ENCODE data around the gene CLPX. TPM values are rescaled to one million over a fixed set of nuclear protein-coding genes. Genes with fewer than 3 reads are reported as not detected.

Gene CLPX
- total and polyA plus RNA-seq, 7 experiments from 2014 or later, result 33.4 to 56.3 (median 37.0) TPM

DNA sequence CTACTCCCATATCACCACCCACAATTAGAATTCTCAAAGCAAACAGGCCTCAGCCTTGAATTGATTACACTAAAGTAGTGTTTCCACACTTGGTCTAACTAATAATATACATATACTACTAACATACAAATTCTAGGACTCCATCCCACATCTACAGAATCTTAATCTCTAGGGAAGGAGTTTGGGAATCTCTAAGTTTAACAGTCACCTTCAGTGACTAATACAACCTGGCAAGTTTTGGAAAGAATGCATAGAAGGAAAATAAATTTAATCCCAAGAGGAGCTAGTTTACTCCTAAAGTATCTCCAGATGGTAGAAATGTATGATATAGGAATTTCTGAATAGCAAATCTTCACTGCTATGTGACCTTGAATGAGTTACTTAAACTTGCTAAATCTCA, 9.1 kb downstream of the CLPX start:
- H3K27me3 ChIP-seq (ENCODE audit: control insufficient read depth in 2 of 2, insufficient read depth in 2 of 2, low read length in 2 of 2), result no peaks in the 10 kb centered on the region
- H3K4me3 ChIP-seq (ENCODE audit: low read length), result no peak overlapping the region
- no peak overlapping the region for H3K27ac ChIP-seq (ENCODE audit: low read depth, low read length)
- Mint-ChIP-seq H3K4me3 (no peak overlapping the region), H3K4me1 (peaks cover 0 to 32% (median 27%) of the 10 kb centered on the region in 7 donors), H3K9me3 (no peaks in the 10 kb centered on the region), H3K27ac (peak overlapping the region in 3 of 9 donors; percentile 6 to 77 (median 22)), H3K36me3 (peaks cover 0 to 28% (median 14%) of the 10 kb centered on the region in 5 donors), H3K27me3 (no peaks in the 10 kb centered on the region)
- intact Hi-C loops (cut with micrococcal nuclease), result loop anchor here in 1 of 2 donors (2.0 kb wide), 1 partner anchor 13 kb away; no protein-coding TSS in a partner anchor
- peaks cover 7 to 61% (median 20%) of the 10 kb centered on the region in 3 experiments for H3K36me3 ChIP-seq (ENCODE audit: control insufficient read depth in 2 of 3, insufficient read depth in 3 of 3, low read length in 3 of 3)
- CTCF ChIA-PET, result no interaction called here
- ATAC-seq (no peak), DNase-seq (no peak)
- no peaks in the 10 kb centered on the region for H3K9me3 ChIP-seq (ENCODE audit: control insufficient read depth in 2 of 3, low read length in 3 of 3)
- POLR2A ChIA-PET, result no interaction called here
- no peaks in the 10 kb centered on the region for H3K4me1 ChIP-seq (ENCODE audit: control insufficient read depth in 2 of 2, insufficient read depth in 2 of 2, low read length in 2 of 2)

DNA sequence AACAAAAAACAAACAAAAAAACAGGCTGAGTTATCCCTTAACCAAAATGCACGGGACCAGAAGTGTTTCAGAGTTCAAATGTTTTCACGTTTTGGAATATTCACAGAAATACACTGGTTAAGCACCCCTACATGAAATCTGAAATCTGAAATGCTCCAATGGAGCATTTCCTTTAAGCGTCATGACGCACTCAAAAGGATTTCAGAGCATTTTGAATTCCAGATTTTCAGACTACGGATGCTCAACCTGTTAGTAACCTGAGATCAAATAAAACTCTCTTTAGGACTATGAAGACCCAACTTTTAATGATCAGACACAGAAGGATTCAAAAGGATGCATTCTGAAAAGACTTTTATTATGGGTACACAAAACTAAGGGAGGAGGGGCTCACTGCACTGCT, 9.6 kb downstream of the CLPX start:
- Histone ChIP-seq H3K9me3 (ENCODE audit: control insufficient read depth in 2 of 3, low read length in 3 of 3) (no peaks in the 10 kb centered on the region), H3K4me3 (ENCODE audit: low read length) (no peak overlapping the region), H3K27ac (ENCODE audit: low read depth, low read length) (no peak overlapping the region), H3K4me1 (ENCODE audit: control insufficient read depth in 2 of 2, insufficient read depth in 2 of 2, low read length in 2 of 2) (no peaks in the 10 kb centered on the region), H3K36me3 (ENCODE audit: control insufficient read depth in 2 of 3, insufficient read depth in 3 of 3, low read length in 3 of 3) (peaks cover 7 to 59% (median 20%) of the 10 kb centered on the region in 3 experiments), H3K27me3 (ENCODE audit: control insufficient read depth in 2 of 2, insufficient read depth in 2 of 2, low read length in 2 of 2) (no peaks in the 10 kb centered on the region)
- Mint-ChIP-seq H3K9me3 (no peaks in the 10 kb centered on the region), H3K27me3 (no peaks in the 10 kb centered on the region), H3K27ac (peak overlapping the region in 2 of 9 donors; percentile 22 to 77), H3K4me3 (no peak overlapping the region), H3K36me3 (peaks cover 0 to 28% (median 13%) of the 10 kb centered on the region in 5 donors), H3K4me1 (peaks cover 0 to 30% (median 25%) of the 10 kb centered on the region in 7 donors)
- DNase-seq (no peak), ATAC-seq (no peak)
- ChIA-PET CTCF (interaction anchor here (0.6 kb wide), 1 partner anchor 187 kb away, joined by 7 read pairs; no protein-coding TSS in a partner anchor), POLR2A (no interaction called here)
- intact Hi-C loops (cut with micrococcal nuclease), result no loop called here

DNA sequence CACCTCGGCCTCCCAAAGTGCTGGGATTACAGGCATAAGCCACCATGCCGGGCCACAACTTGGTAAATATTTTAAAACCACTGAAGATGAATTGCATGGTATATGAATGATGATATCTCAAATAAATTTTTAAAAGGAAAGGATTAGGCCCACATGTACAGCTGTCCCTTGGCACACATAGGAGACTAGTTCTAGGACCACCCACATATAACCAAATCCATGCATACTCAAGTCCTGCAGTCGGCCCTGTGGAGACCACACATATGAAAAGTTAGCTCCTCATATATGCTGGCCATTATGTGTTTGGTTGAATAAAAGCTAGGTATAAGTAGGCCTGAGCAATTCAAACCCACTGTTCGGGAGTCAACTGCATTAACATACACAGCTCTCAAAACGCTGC, 10.6 kb downstream of the CLPX start:
- H3K27ac ChIP-seq (ENCODE audit: low read depth, low read length), result no peak overlapping the region
- H3K36me3 ChIP-seq (ENCODE audit: control insufficient read depth in 2 of 3, insufficient read depth in 3 of 3, low read length in 3 of 3), result peaks cover 7 to 55% (median 20%) of the 10 kb centered on the region in 3 experiments
- H3K27me3 ChIP-seq (ENCODE audit: control insufficient read depth in 2 of 2, insufficient read depth in 2 of 2, low read length in 2 of 2), result no peaks in the 10 kb centered on the region
- H3K4me1 ChIP-seq (ENCODE audit: control insufficient read depth in 2 of 2, insufficient read depth in 2 of 2, low read length in 2 of 2), result no peaks in the 10 kb centered on the region
- DNase-seq, result no peak
- H3K9me3 ChIP-seq (ENCODE audit: control insufficient read depth in 2 of 3, low read length in 3 of 3), result no peaks in the 10 kb centered on the region
- Mint-ChIP-seq H3K27me3 (no peaks in the 10 kb centered on the region), H3K36me3 (peaks cover 0 to 28% (median 16%) of the 10 kb centered on the region in 5 donors), H3K4me1 (peaks cover 0 to 23% (median 17%) of the 10 kb centered on the region in 7 donors), H3K9me3 (no peaks in the 10 kb centered on the region), H3K4me3 (no peak overlapping the region), H3K27ac (no peak overlapping the region)
- ATAC-seq, result no peak
- ChIA-PET POLR2A (no interaction called here), CTCF (interaction anchor here (1.3 kb wide), 1 partner anchor 24 kb away, joined by 3 read pairs; no protein-coding TSS in a partner anchor)
- no peak overlapping the region for H3K4me3 ChIP-seq (ENCODE audit: low read length)
- intact Hi-C loops (cut with micrococcal nuclease), result no loop called here

DNA sequence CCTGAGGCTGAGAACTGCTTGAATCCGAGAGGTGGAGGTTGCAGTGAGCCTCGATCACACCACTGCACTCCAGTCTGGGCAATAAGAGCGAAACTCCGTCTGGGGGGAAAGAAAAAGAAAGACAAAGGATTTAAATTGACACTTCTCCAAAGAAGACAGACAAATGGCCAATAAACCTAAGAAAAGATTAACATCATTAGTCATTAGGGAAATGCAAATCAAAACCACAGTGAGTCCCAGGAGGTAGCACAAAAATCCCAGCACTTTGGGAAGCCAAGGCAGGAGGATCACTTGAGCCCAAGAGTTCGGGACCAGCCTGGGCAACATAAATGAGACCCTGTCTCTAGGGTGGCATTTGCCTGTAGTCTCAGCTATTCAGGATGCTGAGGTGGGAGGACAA, 12.6 kb downstream of the CLPX start:
- H3K4me3 ChIP-seq (ENCODE audit: low read length), result no peak overlapping the region
- no peaks in the 10 kb centered on the region for H3K4me1 ChIP-seq (ENCODE audit: control insufficient read depth in 2 of 2, insufficient read depth in 2 of 2, low read length in 2 of 2)
- peaks cover 7 to 43% (median 11%) of the 10 kb centered on the region in 3 experiments for H3K36me3 ChIP-seq (ENCODE audit: control insufficient read depth in 2 of 3, insufficient read depth in 3 of 3, low read length in 3 of 3)
- ATAC-seq (no peak), DNase-seq (no peak)
- CTCF ChIA-PET, result no interaction called here
- Mint-ChIP-seq H3K9me3 (no peaks in the 10 kb centered on the region), H3K4me1 (peaks cover 0 to 16% (median 12%) of the 10 kb centered on the region in 7 donors), H3K27ac (peak overlapping the region in 2 of 9 donors; percentile 21 to 46), H3K4me3 (no peak overlapping the region), H3K36me3 (peaks cover 0 to 21% (median 16%) of the 10 kb centered on the region in 5 donors), H3K27me3 (no peaks in the 10 kb centered on the region)
- intact Hi-C loops (cut with micrococcal nuclease), result no loop called here
- POLR2A ChIA-PET, result no interaction called here
- no peak overlapping the region for H3K27ac ChIP-seq (ENCODE audit: low read depth, low read length)
- no peaks in the 10 kb centered on the region for H3K9me3 ChIP-seq (ENCODE audit: control insufficient read depth in 2 of 3, low read length in 3 of 3)
- no peaks in the 10 kb centered on the region for H3K27me3 ChIP-seq (ENCODE audit: control insufficient read depth in 2 of 2, insufficient read depth in 2 of 2, low read length in 2 of 2)

DNA sequence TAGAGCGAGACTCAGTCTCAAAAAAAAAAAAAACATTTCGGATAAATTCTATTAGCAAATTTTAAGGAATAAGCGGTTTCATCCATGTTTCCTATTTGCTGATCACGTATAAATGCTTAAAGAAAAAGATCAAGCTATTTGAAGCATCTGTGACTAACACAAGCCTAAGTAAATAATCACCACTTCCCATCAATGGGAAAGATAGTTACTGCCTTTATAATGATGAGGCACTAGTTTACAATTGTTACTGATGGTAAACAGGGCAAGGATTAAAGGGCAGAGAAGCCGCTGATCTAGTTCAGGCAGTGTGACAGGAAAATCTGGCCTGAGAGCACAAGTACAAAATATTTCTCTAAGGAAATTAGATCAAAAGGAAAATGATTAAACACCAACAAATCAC, 13.7 kb downstream of the CLPX start:
- Mint-ChIP-seq H3K36me3 (peaks cover 0 to 24% (median 16%) of the 10 kb centered on the region in 5 donors), H3K4me1 (peaks cover 0 to 18% (median 14%) of the 10 kb centered on the region in 7 donors), H3K4me3 (no peak overlapping the region), H3K27me3 (no peaks in the 10 kb centered on the region), H3K27ac (no peak overlapping the region), H3K9me3 (no peaks in the 10 kb centered on the region)
- H3K27ac ChIP-seq (ENCODE audit: low read depth, low read length), result no peak overlapping the region
- H3K4me1 ChIP-seq (ENCODE audit: control insufficient read depth in 2 of 2, insufficient read depth in 2 of 2, low read length in 2 of 2), result no peaks in the 10 kb centered on the region
- ChIA-PET POLR2A (interaction anchor here (0.7 kb wide), 1 partner anchor 37 kb away, joined by 4 read pairs; the partner anchor contains the start of gene PDCD7), CTCF (interaction anchor here (0.6 to 0.7 kb wide), 2 partner anchors 64 to 926 kb away, joined by 4 to 6 read pairs; no protein-coding TSS in a partner anchor)
- peaks cover 7 to 42% (median 13%) of the 10 kb centered on the region in 3 experiments for H3K36me3 ChIP-seq (ENCODE audit: control insufficient read depth in 2 of 3, insufficient read depth in 3 of 3, low read length in 3 of 3)
- ATAC-seq (no peak), DNase-seq (no peak)
- intact Hi-C loops (cut with micrococcal nuclease), result no loop called here
- no peak overlapping the region for H3K4me3 ChIP-seq (ENCODE audit: low read length)
- H3K9me3 ChIP-seq (ENCODE audit: control insufficient read depth in 2 of 3, low read length in 3 of 3), result no peaks in the 10 kb centered on the region
- H3K27me3 ChIP-seq (ENCODE audit: control insufficient read depth in 2 of 2, insufficient read depth in 2 of 2, low read length in 2 of 2), result no peaks in the 10 kb centered on the region

GRCh38 chr15:65165875-65166274, 19.3 kb downstream of the CLPX start:
- no peak overlapping the region for H3K4me3 ChIP-seq (ENCODE audit: low read length)
- Mint-ChIP-seq H3K27ac (peak overlapping the region in 2 of 9 donors; percentile 3 to 34), H3K27me3 (no peaks in the 10 kb centered on the region), H3K4me1 (peaks cover 2 to 16% (median 6%) of the 10 kb centered on the region in 7 donors), H3K9me3 (no peaks in the 10 kb centered on the region), H3K36me3 (peaks cover 0 to 16% (median 2%) of the 10 kb centered on the region in 5 donors), H3K4me3 (no peak overlapping the region)
- ChIA-PET CTCF (no interaction called here), POLR2A (interaction anchor here (1.2 kb wide), 1 partner anchor 21 kb away, joined by 3 read pairs; no protein-coding TSS in a partner anchor)
- DNase-seq, result no peak
- no peaks in the 10 kb centered on the region for H3K9me3 ChIP-seq (ENCODE audit: control insufficient read depth in 2 of 3, low read length in 3 of 3)
- ATAC-seq, result no peak
- intact Hi-C loops (cut with micrococcal nuclease), result no loop called here
- H3K36me3 ChIP-seq (ENCODE audit: control insufficient read depth in 2 of 3, insufficient read depth in 3 of 3, low read length in 3 of 3), result peaks cover 0 to 43% (median 8%) of the 10 kb centered on the region in 3 experiments
- H3K27me3 ChIP-seq (ENCODE audit: control insufficient read depth in 2 of 2, insufficient read depth in 2 of 2, low read length in 2 of 2), result no peaks in the 10 kb centered on the region
- no peak overlapping the region for H3K27ac ChIP-seq (ENCODE audit: low read depth, low read length)
- H3K4me1 ChIP-seq (ENCODE audit: control insufficient read depth in 2 of 2, insufficient read depth in 2 of 2, low read length in 2 of 2), result no peaks in the 10 kb centered on the region

GRCh38 chr15:65164139-65164538, 21.0 kb downstream of the CLPX start:
- ATAC-seq (no peak), DNase-seq (no peak)
- POLR2A ChIA-PET, result no interaction called here
- H3K27me3 Mint-ChIP-seq, result no peaks in the 10 kb centered on the region
- peaks cover 3 to 22% (median 9%) of the 10 kb centered on the region in 7 donors for H3K4me1 Mint-ChIP-seq
- peak overlapping the region; percentile 21 for H3K27ac ChIP-seq (ENCODE audit: low read depth, low read length)
- no peaks in the 10 kb centered on the region for H3K27me3 ChIP-seq (ENCODE audit: control insufficient read depth in 2 of 2, insufficient read depth in 2 of 2, low read length in 2 of 2)
- no peaks in the 10 kb centered on the region for H3K9me3 Mint-ChIP-seq
- CTCF ChIA-PET, result no interaction called here
- intact Hi-C loops (cut with micrococcal nuclease), result no loop called here
- H3K4me1 ChIP-seq (ENCODE audit: control insufficient read depth in 2 of 2, insufficient read depth in 2 of 2, low read length in 2 of 2), result no peaks in the 10 kb centered on the region
- peaks cover 0 to 39% (median 8%) of the 10 kb centered on the region in 3 experiments for H3K36me3 ChIP-seq (ENCODE audit: control insufficient read depth in 2 of 3, insufficient read depth in 3 of 3, low read length in 3 of 3)
- no peaks in the 10 kb centered on the region for H3K9me3 ChIP-seq (ENCODE audit: control insufficient read depth in 2 of 3, low read length in 3 of 3)
- H3K4me3 ChIP-seq (ENCODE audit: low read length), result no peak overlapping the region
- no peak overlapping the region for H3K4me3 Mint-ChIP-seq
- H3K36me3 Mint-ChIP-seq, result peaks cover 0 to 19% (median 0%) of the 10 kb centered on the region in 5 donors
- H3K27ac Mint-ChIP-seq, result no peak overlapping the region
